Hepatocyte (in vitro differentiated cells): ENCODE measurements around the gene ZBED1. TPM values are rescaled to one million over a fixed set of nuclear protein-coding genes. Genes with fewer than 3 reads are reported as not detected.

Experiments used
- DNase-seq: peaks from one replicate; pipeline ENCODE4 v3.0.0-alpha.2; 2016; ENCODE audit warnings: low spot score
- H2AFZ ChIP-seq: fragments of 200-600 bp; sonication (generic); 2 replicates; pipeline ENCODE4 v1.6.0; 2016; ENCODE audit warnings: antibody characterized with exemption, mild to moderate bottlenecking
- H3K27ac ChIP-seq: fragments of 200-600 bp; sonication (generic); 2 replicates; pipeline ENCODE4 v1.5.1; 2016; ENCODE audit warnings: mild to moderate bottlenecking
- H3K27me3 ChIP-seq: fragments of 200-600 bp; sonication (generic); 2 replicates; pipeline ENCODE4 v1.6.1; 2016
- H3K36me3 ChIP-seq: fragments of 200-600 bp; sonication (generic); replicated peaks from 2 replicates; pipeline ENCODE4 v1.5.1; 2016; ENCODE audit warnings: low read depth; ENCODE audit not compliant: insufficient read depth
- H3K4me1 ChIP-seq: fragments of 200-600 bp; sonication (generic); 2 replicates; pipeline ENCODE4 v1.5.1; 2016; ENCODE audit warnings: mild to moderate bottlenecking, moderate library complexity; ENCODE audit not compliant: insufficient read depth
- H3K4me2 ChIP-seq: fragments of 200-600 bp; sonication (generic); 2 replicates; pipeline ENCODE4 v1.6.0; 2016
- H3K4me3 ChIP-seq: fragments of 200-600 bp; sonication (generic); 2 replicates; pipeline ENCODE4 v1.5.1; 2016; ENCODE audit warnings: mild to moderate bottlenecking
- H3K79me2 ChIP-seq: fragments of 200-600 bp; sonication (generic); 2 replicates; pipeline ENCODE4 v1.6.0; 2017; ENCODE audit warnings: mild to moderate bottlenecking
- H3K9me2 ChIP-seq: fragments of 200-600 bp; sonication (generic); replicated peaks from 2 replicates; pipeline ENCODE4 v1.6.0; 2017; ENCODE audit warnings: mild to moderate bottlenecking; ENCODE audit not compliant: insufficient read depth
- H3K9me3 ChIP-seq: fragments of 200-600 bp; sonication (generic); 2 replicates; pipeline ENCODE4 v1.5.1; 2016; ENCODE audit warnings: low read depth, mild to moderate bottlenecking
- H4K20me1 ChIP-seq: fragments of 200-600 bp; sonication (generic); 2 replicates; pipeline ENCODE4 v1.6.0; 2016; ENCODE audit warnings: mild to moderate bottlenecking; ENCODE audit not compliant: insufficient read depth, poor library complexity, severe bottlenecking
- EZH2 ChIP-seq: fragments of 200-600 bp; sonication (generic); IDR thresholded peaks from 2 replicates; pipeline ENCODE4 v1.6.1; 2016; ENCODE audit warnings: antibody characterized with exemption, mild to moderate bottlenecking, borderline replicate concordance
- EZH2phosphoT487 ChIP-seq: fragments of 200-600 bp; sonication (generic); IDR thresholded peaks from one replicate; pipeline ENCODE4 v1.6.1; 2018; ENCODE audit warnings: antibody characterized with exemption, mild to moderate bottlenecking, low read depth, moderate library complexity; ENCODE audit not compliant: unreplicated experiment, severe bottlenecking
- WGBS: methylation state at CpG from one replicate; pipeline ENCODE4 v1.1.6; 2016; ENCODE audit warnings: low lambda C conversion rate; ENCODE audit errors: missing lambda C conversion rate; 5-methylcytosine and 5-hydroxymethylcytosine counted together
- polyA plus RNA-seq: library from polyadenylated mRNA; unstranded; fragments of >200 nt; fragmentation: Nextera tagmentation; extraction: Ambion mirVana; gene quantifications from 2 replicates; pipeline ENCODE4 v1.2.1, GENCODE V29; 2016
- total RNA-seq: library from RNA; depleted of rRNA; stranded (reverse); fragments of >200 nt; gene quantifications from 2 replicates; pipeline ENCODE4 v1.2.3, GENCODE V29; 2014
- TF ChIP-seq, protein P1 (sequence below): fragments of 200-600 bp; sonication (generic); IDR thresholded peaks from 2 replicates; pipeline ENCODE4 v1.5.1; 2016; ENCODE audit warnings: antibody characterized with exemption, mild to moderate bottlenecking; ENCODE audit not compliant: poor library complexity

ZBED1 gene
- total and polyA plus RNA-seq, 2 experiments from 2014 or later, result 26.4 to 41.4 TPM

DNA sequence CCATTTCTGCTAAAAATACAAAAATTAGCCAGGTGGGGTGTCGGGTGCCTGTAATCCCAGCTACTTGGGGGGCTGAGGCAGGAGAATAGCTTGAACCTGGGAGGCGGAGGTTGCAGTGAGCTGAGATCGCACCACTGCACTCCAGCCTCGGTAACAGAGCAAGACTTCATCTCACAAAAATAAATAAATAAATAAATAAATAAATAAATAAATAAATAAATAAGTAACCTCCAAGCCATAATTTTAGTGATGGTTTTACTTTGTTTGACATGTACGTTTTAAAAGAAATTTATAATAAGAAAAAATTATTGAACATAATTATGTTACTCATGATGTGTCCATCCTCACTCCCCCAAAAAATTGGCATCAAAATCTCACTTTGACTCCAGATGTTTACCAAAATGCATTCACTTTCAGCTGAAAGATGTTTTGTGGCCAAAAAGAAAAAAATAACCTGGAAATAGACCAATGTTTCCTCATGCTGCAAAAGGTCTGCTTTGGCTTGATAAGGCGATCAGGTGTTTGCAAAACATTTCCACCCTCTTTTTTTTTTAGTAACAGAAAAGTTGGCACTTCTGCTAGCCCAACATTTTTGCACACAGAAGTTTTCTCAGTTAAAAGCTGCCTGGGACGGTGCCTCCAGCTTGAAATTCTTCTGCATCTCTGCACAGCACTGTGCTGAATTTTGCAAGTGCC lies 42.2 kb upstream of the ZBED1 start:
- Histone ChIP-seq H3K36me3 (no peaks in the 10 kb centered on the region), H3K9me3 (no peaks in the 10 kb centered on the region), H4K20me1 (no peaks in the 10 kb centered on the region), H3K27ac (no peak overlapping the region), H3K9me2 (no peaks in the 10 kb centered on the region), H3K79me2 (no peaks in the 10 kb centered on the region), H3K4me2 (no peak overlapping the region), H3K4me1 (no peaks in the 10 kb centered on the region), H3K27me3 (no peaks in the 10 kb centered on the region), H2AFZ (no peak overlapping the region), H3K4me3 (no peak overlapping the region)
- no peak for TF ChIP-seq EZH2
- TF ChIP-seq, protein P1, sequence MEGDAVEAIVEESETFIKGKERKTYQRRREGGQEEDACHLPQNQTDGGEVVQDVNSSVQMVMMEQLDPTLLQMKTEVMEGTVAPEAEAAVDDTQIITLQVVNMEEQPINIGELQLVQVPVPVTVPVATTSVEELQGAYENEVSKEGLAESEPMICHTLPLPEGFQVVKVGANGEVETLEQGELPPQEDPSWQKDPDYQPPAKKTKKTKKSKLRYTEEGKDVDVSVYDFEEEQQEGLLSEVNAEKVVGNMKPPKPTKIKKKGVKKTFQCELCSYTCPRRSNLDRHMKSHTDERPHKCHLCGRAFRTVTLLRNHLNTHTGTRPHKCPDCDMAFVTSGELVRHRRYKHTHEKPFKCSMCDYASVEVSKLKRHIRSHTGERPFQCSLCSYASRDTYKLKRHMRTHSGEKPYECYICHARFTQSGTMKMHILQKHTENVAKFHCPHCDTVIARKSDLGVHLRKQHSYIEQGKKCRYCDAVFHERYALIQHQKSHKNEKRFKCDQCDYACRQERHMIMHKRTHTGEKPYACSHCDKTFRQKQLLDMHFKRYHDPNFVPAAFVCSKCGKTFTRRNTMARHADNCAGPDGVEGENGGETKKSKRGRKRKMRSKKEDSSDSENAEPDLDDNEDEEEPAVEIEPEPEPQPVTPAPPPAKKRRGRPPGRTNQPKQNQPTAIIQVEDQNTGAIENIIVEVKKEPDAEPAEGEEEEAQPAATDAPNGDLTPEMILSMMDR, result no peak
- TF ChIP-seq EZH2phosphoT487, result no peak
- 92% methylated on average over 7 of the region's 7 CpGs for WGBS
- DNase-seq, result no peak

DNA sequence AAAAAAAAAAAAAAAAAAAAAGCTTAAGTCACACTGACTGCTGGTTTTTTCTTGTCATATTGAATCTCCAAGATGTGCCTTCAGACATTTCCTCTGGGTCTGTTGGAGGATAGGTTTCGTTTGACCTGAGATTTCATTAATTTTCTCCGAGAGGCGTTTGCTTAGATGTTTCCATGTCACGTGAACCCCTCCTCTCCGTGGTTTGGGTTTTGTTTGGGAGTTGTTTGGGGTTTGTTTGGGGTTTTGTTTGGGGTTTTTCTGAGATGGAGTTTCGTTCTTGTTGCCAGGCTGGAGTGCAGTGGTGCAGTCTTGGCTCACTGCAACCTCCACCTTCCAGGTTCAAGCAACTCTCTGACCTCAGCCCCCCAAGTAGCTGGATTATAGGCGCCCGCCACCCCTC lies 40.8 kb upstream of the ZBED1 start:
- Histone ChIP-seq H3K4me1 (no peaks in the 10 kb centered on the region), H3K4me2 (no peak overlapping the region), H4K20me1 (no peaks in the 10 kb centered on the region), H3K9me2 (no peaks in the 10 kb centered on the region), H3K36me3 (no peaks in the 10 kb centered on the region), H3K27ac (no peak overlapping the region), H3K79me2 (no peaks in the 10 kb centered on the region), H3K9me3 (no peaks in the 10 kb centered on the region), H2AFZ (no peak overlapping the region), H3K27me3 (no peaks in the 10 kb centered on the region), H3K4me3 (no peak overlapping the region)
- TF ChIP-seq EZH2phosphoT487 (no peak), EZH2 (no peak)
- TF ChIP-seq, protein P1, result no peak
- no peak for DNase-seq
- 90% methylated on average over 8 of the region's 8 CpGs for WGBS

DNA sequence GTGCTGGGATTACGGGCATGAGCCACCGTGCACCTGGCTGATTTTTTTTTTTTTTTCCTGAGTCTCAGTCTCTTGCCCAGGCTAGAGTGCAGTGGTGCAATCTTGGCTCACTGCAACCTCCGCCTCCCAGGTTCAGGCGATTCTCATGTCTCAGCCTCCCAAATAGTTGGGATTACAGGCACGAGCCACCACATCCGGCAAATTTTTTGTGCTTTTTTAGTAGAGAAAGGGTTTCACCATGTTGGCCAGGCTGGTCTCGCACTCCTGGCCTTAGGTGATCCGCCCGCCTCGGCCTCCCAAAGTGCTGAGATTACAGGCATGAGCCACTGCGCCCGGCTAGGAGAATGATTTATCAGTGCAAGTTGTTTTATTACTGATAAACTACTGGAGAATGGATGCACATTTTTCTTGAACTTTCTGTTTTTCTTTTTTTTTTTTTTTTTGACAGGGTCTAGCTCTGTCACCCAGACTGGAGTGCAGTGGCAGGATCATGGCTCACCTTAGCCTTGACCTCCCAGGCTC lies 39.7 kb upstream of the ZBED1 start:
- WGBS, result 61% methylated on average over 9 of the region's 12 CpGs
- Histone ChIP-seq H3K4me3 (no peak overlapping the region), H3K9me2 (no peaks in the 10 kb centered on the region), H3K27ac (no peak overlapping the region), H3K9me3 (no peaks in the 10 kb centered on the region), H3K4me1 (no peaks in the 10 kb centered on the region), H3K27me3 (no peaks in the 10 kb centered on the region), H4K20me1 (no peaks in the 10 kb centered on the region), H3K79me2 (no peaks in the 10 kb centered on the region), H2AFZ (no peak overlapping the region), H3K4me2 (no peak overlapping the region), H3K36me3 (no peaks in the 10 kb centered on the region)
- DNase-seq, result no peak
- TF ChIP-seq EZH2, result no peak
- no peak for TF ChIP-seq EZH2phosphoT487
- TF ChIP-seq, protein P1, result no peak
